Measurements from ENCODE around the gene ABCA10. TPM values are rescaled to one million over a fixed set of nuclear protein-coding genes. Genes with fewer than 3 reads are reported as not detected.

The ABCA10 gene, protein sequence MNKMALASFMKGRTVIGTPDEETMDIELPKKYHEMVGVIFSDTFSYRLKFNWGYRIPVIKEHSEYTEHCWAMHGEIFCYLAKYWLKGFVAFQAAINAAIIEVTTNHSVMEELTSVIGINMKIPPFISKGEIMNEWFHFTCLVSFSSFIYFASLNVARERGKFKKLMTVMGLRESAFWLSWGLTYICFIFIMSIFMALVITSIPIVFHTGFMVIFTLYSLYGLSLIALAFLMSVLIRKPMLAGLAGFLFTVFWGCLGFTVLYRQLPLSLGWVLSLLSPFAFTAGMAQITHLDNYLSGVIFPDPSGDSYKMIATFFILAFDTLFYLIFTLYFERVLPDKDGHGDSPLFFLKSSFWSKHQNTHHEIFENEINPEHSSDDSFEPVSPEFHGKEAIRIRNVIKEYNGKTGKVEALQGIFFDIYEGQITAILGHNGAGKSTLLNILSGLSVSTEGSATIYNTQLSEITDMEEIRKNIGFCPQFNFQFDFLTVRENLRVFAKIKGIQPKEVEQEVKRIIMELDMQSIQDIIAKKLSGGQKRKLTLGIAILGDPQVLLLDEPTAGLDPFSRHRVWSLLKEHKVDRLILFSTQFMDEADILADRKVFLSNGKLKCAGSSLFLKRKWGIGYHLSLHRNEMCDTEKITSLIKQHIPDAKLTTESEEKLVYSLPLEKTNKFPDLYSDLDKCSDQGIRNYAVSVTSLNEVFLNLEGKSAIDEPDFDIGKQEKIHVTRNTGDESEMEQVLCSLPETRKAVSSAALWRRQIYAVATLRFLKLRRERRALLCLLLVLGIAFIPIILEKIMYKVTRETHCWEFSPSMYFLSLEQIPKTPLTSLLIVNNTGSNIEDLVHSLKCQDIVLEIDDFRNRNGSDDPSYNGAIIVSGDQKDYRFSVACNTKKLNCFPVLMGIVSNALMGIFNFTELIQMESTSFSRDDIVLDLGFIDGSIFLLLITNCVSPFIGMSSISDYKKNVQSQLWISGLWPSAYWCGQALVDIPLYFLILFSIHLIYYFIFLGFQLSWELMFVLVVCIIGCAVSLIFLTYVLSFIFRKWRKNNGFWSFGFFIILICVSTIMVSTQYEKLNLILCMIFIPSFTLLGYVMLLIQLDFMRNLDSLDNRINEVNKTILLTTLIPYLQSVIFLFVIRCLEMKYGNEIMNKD (N-terminal part only)
- 0.59 and 1.5 TPM in 2 replicates for total RNA-seq

DNA sequence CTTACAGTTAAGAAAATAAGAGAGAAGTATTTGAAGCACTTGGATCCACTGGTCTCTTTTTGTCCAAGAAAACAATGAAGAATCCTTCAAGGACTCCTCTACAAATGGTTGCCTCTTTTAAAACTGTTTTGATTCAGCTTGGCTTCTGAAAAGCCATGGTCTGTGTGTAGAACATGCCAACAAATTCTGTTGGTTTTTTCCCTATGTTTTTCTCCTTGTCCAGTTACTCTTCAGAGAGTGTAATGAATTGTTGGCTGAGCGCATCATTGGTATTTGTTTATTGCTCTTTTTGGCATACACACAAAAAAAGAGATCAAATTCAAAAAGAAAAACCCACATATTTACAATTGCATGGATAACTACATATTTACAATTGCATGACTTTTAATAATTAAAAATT, at the start of gene ABCA10:
ABCA10 (minus strand) TSS at position 249 of the 400 bp plus-strand sequence. CDS start 3,466 bp downstream, outside the sequence.

DNA sequence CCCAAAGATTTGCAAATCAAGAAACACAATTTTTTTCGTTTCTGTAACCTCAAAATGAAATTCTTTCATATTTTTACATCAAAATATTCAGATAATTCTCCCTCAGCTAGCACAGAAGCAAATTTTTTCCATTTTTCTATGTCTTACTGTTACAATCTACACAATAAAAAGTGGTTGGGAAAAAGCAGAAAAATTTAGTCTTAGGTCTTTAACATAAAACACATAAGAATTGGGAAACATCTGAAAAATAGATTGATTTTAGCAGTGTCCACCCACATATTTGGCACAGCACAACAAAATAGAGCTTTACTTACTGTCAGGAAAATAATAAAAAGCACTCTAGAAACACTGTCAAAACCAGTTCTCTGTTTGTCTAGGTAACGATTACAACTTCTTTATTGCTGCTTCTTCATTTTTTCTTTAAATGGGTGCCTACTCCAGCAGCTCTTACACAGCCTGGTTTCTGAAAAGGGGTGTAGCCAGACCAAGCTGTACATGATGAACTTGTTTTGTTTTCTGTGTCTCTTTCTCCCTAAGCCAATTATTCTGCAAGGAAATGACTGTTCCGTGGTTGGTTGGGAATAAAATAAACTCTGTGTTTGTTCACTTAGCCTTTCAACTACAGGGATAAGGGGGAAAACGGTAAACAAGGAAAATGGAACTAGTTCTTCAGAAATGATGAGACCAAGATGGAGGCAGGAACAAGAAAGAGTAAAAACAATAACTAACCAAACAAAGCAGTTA, 87.0 kb downstream of the ABCA10 start, which contains the start of gene ABCA6:
ABCA6 (minus strand) TSS at position 465 of the 744 bp plus-strand sequence. CDS start 1,192 bp downstream, outside the sequence.

Small RNAs within 50 kb of the gene (small RNA-seq; reads per million reads assigned to genes)
- gene MIR4524B = 0.71 reads per million, percentile 44 among the genes with 10 or more reads in this experiment

Other genes starting within 250 kb of the ABCA10 start
- gene ABCA9, start 167.9 kb downstream of the ABCA10 start, total RNA-seq = 22.7 and 47.8 TPM in 2 replicates
- 97.0 and 114 TPM in 2 replicates for gene ABCA6, start 86.9 kb downstream of the ABCA10 start, total RNA-seq
- 5.1 and 10.8 TPM in 2 replicates for gene ABCA5, start 98.3 kb upstream of the ABCA10 start, total RNA-seq
- gene MAP2K6, start 185.9 kb upstream of the ABCA10 start, total RNA-seq = 0.39 and 1.5 TPM in 2 replicates

Measured in subcutaneous preadipocyte (primary cell).